ENCODE measurements around the gene FAM111A.
A peak's percentile ranks its signal among the peaks of the same experiment; 100 is the strongest.
"Not testable (repeated sequence)": the region's sequence is repeated elsewhere in the genome, so short reads cannot be mapped to it uniquely, and the experiment has no call there.

FAM111A gene

GRCh38 chr11:59114344-59114743, 28.3 kb upstream of the FAM111A start:
- no peaks in the 10 kb centered on the region for H3K27me3 ChIP-seq (ENCODE audit: insufficient read depth, low read length)
- H3K27ac ChIP-seq (ENCODE audit: low read depth, low read length) = no peak overlapping the region
- peaks cover 84% of the 10 kb centered on the region for H3K36me3 ChIP-seq (ENCODE audit: insufficient read depth, low read length)
- no peak overlapping the region for H3K9ac ChIP-seq (ENCODE audit: low read depth, low read length)
- WGBS = 92% methylated on average over 3 of the region's 3 CpGs
- no peak overlapping the region for H3K4me3 ChIP-seq (ENCODE audit: low read length)
- H3K9me3 ChIP-seq (ENCODE audit: insufficient read depth, low read depth, low read length) = peaks cover 24% of the 10 kb centered on the region
- no peaks in the 10 kb centered on the region for H3K4me1 ChIP-seq (ENCODE audit: insufficient read depth, low read length)

- Histone ChIP-seq H3K9ac (ENCODE audit: low read depth, low read length) (no peak overlapping the region), H3K27ac (ENCODE audit: low read depth, low read length) (no peak overlapping the region), H3K4me1 (ENCODE audit: insufficient read depth, low read length) (no peaks in the 10 kb centered on the region), H3K9me3 (ENCODE audit: insufficient read depth, low read depth, low read length) (peaks cover 29% of the 10 kb centered on the region), H3K27me3 (ENCODE audit: insufficient read depth, low read length) (no peaks in the 10 kb centered on the region), H3K36me3 (ENCODE audit: insufficient read depth, low read length) (peaks cover 83% of the 10 kb centered on the region), H3K4me3 (ENCODE audit: low read length) (no peak overlapping the region)
- 100% methylated on average over 1 of the region's 1 CpG for WGBS
Measured at GRCh38 chr11:59115553-59115952, 27.1 kb upstream of the FAM111A start.

DNA sequence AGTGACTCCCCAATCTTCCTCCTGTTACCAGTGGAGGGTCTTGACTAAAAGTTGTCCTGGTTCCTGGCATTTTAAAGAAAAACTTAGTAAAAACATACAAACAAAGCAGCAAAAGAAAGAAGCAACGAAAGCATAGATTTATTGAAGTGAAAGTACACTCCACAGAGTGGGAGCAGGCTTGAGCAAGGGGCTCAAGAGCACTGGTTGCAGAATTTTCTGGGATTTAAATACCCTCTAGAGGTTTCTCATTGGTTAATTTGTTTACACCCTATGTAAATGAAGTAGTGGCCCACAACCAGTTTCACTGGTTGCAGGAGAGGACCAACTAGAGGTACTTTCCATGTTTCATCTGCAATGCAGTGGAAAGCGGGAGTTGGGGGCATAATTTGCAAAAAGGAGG, 24.9 kb upstream of the FAM111A start:
- Histone ChIP-seq H3K27me3 (ENCODE audit: insufficient read depth, low read length) (no peaks in the 10 kb centered on the region), H3K4me3 (ENCODE audit: low read length) (no peak overlapping the region), H3K27ac (ENCODE audit: low read depth, low read length) (no peak overlapping the region), H3K4me1 (ENCODE audit: insufficient read depth, low read length) (no peaks in the 10 kb centered on the region), H3K9ac (ENCODE audit: low read depth, low read length) (no peak overlapping the region), H3K36me3 (ENCODE audit: insufficient read depth, low read length) (peaks cover 90% of the 10 kb centered on the region), H3K9me3 (ENCODE audit: insufficient read depth, low read depth, low read length) (peaks cover 31% of the 10 kb centered on the region)
- WGBS = 98% methylated on average over 2 of the region's 2 CpGs

GRCh38 chr11:59119826-59120225, 22.8 kb upstream of the FAM111A start:
- Histone ChIP-seq H3K4me1 (ENCODE audit: insufficient read depth, low read length) (no peaks in the 10 kb centered on the region), H3K27me3 (ENCODE audit: insufficient read depth, low read length) (no peaks in the 10 kb centered on the region), H3K9ac (ENCODE audit: low read depth, low read length) (no peak overlapping the region), H3K27ac (ENCODE audit: low read depth, low read length) (no peak overlapping the region), H3K4me3 (ENCODE audit: low read length) (no peak overlapping the region), H3K36me3 (ENCODE audit: insufficient read depth, low read length) (peaks cover 92% of the 10 kb centered on the region), H3K9me3 (ENCODE audit: insufficient read depth, low read depth, low read length) (peaks cover 48% of the 10 kb centered on the region)

DNA sequence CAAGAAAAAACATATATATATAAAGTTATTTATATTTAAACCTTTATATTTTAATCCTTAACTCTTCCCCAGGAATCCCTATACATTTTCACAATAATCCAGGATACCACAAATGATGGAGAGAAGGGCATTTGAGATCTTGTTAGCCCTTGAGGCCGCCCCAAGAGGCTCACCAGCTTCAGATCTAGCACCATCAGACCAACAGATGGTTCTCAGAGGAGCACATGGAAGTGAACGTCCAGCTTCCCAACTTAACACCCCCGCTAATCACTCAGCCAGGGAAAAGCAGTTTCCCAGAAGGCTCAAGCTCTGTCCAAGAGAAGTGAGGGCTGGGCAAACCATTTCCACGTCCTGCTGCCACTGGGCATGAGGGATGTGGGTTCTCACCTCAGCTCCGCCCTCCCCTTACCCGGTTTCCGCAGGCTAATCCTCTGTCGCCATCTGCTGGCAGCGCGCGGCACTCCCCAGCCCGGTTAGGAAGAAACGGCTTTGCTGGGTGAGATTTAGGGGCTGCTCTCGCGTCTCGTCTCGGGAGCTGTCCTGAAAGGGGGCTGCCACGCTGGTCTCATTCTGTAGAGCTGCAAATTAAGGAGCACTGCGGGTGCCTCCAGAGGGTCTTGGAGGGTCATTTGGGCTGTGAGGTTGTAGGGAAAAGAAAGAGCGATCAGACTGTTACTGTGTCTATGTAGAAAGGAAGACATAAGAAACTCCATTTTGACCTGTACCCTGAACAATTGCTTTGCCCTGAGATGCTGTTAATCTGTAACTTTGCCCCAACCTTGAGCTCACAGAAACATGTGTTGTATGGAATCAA, 6.8 kb upstream of the FAM111A start:
- peak overlapping the region; percentile 35; the same call in 1 of the 2 replicates for H3K4me3 ChIP-seq (ENCODE audit: low read length)

DNA sequence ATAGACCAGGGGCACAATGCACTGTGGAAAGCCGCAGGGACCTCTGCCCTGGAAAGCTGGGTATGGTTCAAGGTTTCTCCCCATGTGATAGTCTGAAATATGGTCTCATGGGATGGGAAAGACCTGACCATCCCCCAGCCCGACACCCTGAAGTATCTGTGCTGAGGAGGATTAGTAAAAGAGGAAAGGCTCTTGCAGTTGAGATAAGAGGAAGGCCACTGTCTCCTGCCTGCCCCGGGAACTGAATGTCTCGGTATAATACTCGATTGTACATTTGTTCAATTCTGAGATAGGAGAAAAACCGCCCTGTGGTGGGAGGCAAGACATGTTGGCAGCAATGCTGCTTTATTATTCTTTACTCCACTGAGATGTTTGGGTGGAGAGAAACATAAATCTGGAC, 6.1 kb upstream of the FAM111A start:
- not testable (repeated sequence) for H3K27ac ChIP-seq (ENCODE audit: low read depth, low read length); H3K4me3 ChIP-seq (ENCODE audit: low read length); H3K36me3 ChIP-seq (ENCODE audit: insufficient read depth, low read length); H3K4me1 ChIP-seq (ENCODE audit: insufficient read depth, low read length); H3K9ac ChIP-seq (ENCODE audit: low read depth, low read length); H3K27me3 ChIP-seq (ENCODE audit: insufficient read depth, low read length)
- H3K9me3 ChIP-seq (ENCODE audit: insufficient read depth, low read depth, low read length) = peaks cover 22% of the 10 kb centered on the region
- WGBS = 88% methylated on average over 6 of the region's 6 CpGs

More for the DNA sequence above, 6.8 kb upstream of the FAM111A start:
- Histone ChIP-seq H3K27me3 (ENCODE audit: insufficient read depth, low read length) (no peaks in the 10 kb centered on the region), H3K36me3 (ENCODE audit: insufficient read depth, low read length) (peaks cover 10% of the 10 kb centered on the region; the same call in 1 of the 2 replicates), H3K9me3 (ENCODE audit: insufficient read depth, low read depth, low read length) (peaks cover 29% of the 10 kb centered on the region), H3K9ac (ENCODE audit: low read depth, low read length) (no peak overlapping the region), H3K4me1 (ENCODE audit: insufficient read depth, low read length) (no peaks in the 10 kb centered on the region), H3K27ac (ENCODE audit: low read depth, low read length) (no peak overlapping the region)
- WGBS = 19% methylated on average over 20 of the region's 20 CpGs

GRCh38 chr11:59137190-59137589, 5.5 kb upstream of the FAM111A start:
- Histone ChIP-seq H3K4me1 (ENCODE audit: insufficient read depth, low read length) (peaks cover 5% of the 10 kb centered on the region), H3K27me3 (ENCODE audit: insufficient read depth, low read length) (no peaks in the 10 kb centered on the region), H3K9ac (ENCODE audit: low read depth, low read length) (no peak overlapping the region), H3K4me3 (ENCODE audit: low read length) (no peak overlapping the region), H3K27ac (ENCODE audit: low read depth, low read length) (no peak overlapping the region), H3K36me3 (ENCODE audit: insufficient read depth, low read length) (peaks cover 8% of the 10 kb centered on the region; the same call in 1 of the 2 replicates), H3K9me3 (ENCODE audit: insufficient read depth, low read depth, low read length) (peaks cover 16% of the 10 kb centered on the region; the same call in 1 of the 2 replicates)
- WGBS = 96% methylated on average over 17 of the region's 17 CpGs

- 0 out of 2 replicates have a peak, but pooled peaks cover 1% of the 10 kb centered on the region for H3K9me3 ChIP-seq (ENCODE audit: insufficient read depth, low read depth, low read length)
- no peak overlapping the region for H3K27ac ChIP-seq (ENCODE audit: low read depth, low read length)
- peaks cover 2% of the 10 kb centered on the region; the same call in 1 of the 2 replicates for H3K27me3 ChIP-seq (ENCODE audit: insufficient read depth, low read length)
- no peak overlapping the region for H3K4me3 ChIP-seq (ENCODE audit: low read length)
- WGBS = 85% methylated on average over 1 of the region's 2 CpGs
- 0 out of 2 replicates have a peak, but pooled peaks cover under 1% of the 10 kb centered on the region for H3K36me3 ChIP-seq (ENCODE audit: insufficient read depth, low read length)
- H3K9ac ChIP-seq (ENCODE audit: low read depth, low read length) = no peak overlapping the region
- peaks cover 10% of the 10 kb centered on the region for H3K4me1 ChIP-seq (ENCODE audit: insufficient read depth, low read length)
Measured at GRCh38 chr11:59138643-59139042, 4.0 kb upstream of the FAM111A start.

GRCh38 chr11:59141191-59141590, 1.5 kb upstream of the FAM111A start:
- no peak overlapping the region for H3K4me3 ChIP-seq (ENCODE audit: low read length)
- H3K27ac ChIP-seq (ENCODE audit: low read depth, low read length) = no peak overlapping the region
- no peak overlapping the region for H3K9ac ChIP-seq (ENCODE audit: low read depth, low read length)
- peaks cover 23% of the 10 kb centered on the region for H3K4me1 ChIP-seq (ENCODE audit: insufficient read depth, low read length)
- peaks cover 21% of the 10 kb centered on the region; the same call in 1 of the 2 replicates for H3K27me3 ChIP-seq (ENCODE audit: insufficient read depth, low read length)
- H3K36me3 ChIP-seq (ENCODE audit: insufficient read depth, low read length) = no peaks in the 10 kb centered on the region
- 93% methylated on average over 4 of the region's 4 CpGs for WGBS
- no peaks in the 10 kb centered on the region for H3K9me3 ChIP-seq (ENCODE audit: insufficient read depth, low read depth, low read length)

- no peaks in the 10 kb centered on the region for H3K36me3 ChIP-seq (ENCODE audit: insufficient read depth, low read length)
- peaks cover 23% of the 10 kb centered on the region for H3K4me1 ChIP-seq (ENCODE audit: insufficient read depth, low read length)
- H3K4me3 ChIP-seq (ENCODE audit: low read length) = peak overlapping the region; percentile 85
Measured at GRCh38 chr11:59141673-59142460, 789 bp upstream of the FAM111A start.

GRCh38 chr11:59144096-59144495, 1.4 kb downstream of the FAM111A start:
- peak overlapping the region; percentile 85 for H3K4me3 ChIP-seq (ENCODE audit: low read length)
- H3K9ac ChIP-seq (ENCODE audit: low read depth, low read length) = no peak overlapping the region

More at GRCh38 chr11:59141673-59142460, 789 bp upstream of the FAM111A start:
- Histone ChIP-seq H3K9me3 (ENCODE audit: insufficient read depth, low read depth, low read length) (no peaks in the 10 kb centered on the region), H3K9ac (ENCODE audit: low read depth, low read length) (peak overlapping the region; percentile 74; the same call in 1 of the 2 replicates), H3K27ac (ENCODE audit: low read depth, low read length) (0 out of 2 replicates have a peak overlapping the region, but pooled peaks have one; percentile 78), H3K27me3 (ENCODE audit: insufficient read depth, low read length) (peaks cover 21% of the 10 kb centered on the region; the same call in 1 of the 2 replicates)
- WGBS = 26% methylated on average over 3 of the region's 3 CpGs

More at GRCh38 chr11:59144096-59144495, 1.4 kb downstream of the FAM111A start:
- 96% methylated on average over 1 of the region's 1 CpG for WGBS
- Histone ChIP-seq H3K9me3 (ENCODE audit: insufficient read depth, low read depth, low read length) (no peaks in the 10 kb centered on the region), H3K27me3 (ENCODE audit: insufficient read depth, low read length) (peaks cover 21% of the 10 kb centered on the region; the same call in 1 of the 2 replicates), H3K4me1 (ENCODE audit: insufficient read depth, low read length) (peaks cover 23% of the 10 kb centered on the region), H3K36me3 (ENCODE audit: insufficient read depth, low read length) (peaks cover 7% of the 10 kb centered on the region), H3K27ac (ENCODE audit: low read depth, low read length) (peak overlapping the region; percentile 79; the same call in 1 of the 2 replicates)

Measured in HUES64 (cell line).